Right lobe of liver (tissue), 6 donors: ENCODE data around the gene CTSE. TPM values are rescaled to one million over a fixed set of nuclear protein-coding genes. Genes with fewer than 3 reads are reported as not detected.
"Not testable (repeated sequence)": the region's sequence is repeated elsewhere in the genome, so short reads cannot be mapped to it uniquely, and the experiment has no call there.

Experiments
- ATAC-seq, 4 donors: fragments of 200-7000 bp; cut with Tn5 transposase; one replicate each; pipeline ENCODE4 v1.9.1; 2020; ENCODE audit warnings: mild to moderate bottlenecking in 4 of 4, moderate library complexity in 4 of 4
- DNase-seq, 3 donors: peaks; one replicate each; pipeline ENCODE4 v3.0.0-alpha.2; 2020
- H3K27ac ChIP-seq, 3 donors: fragments of 200-600 bp; one replicate each; pipeline ENCODE4 v1.8.0; 2022
- H3K27me3 ChIP-seq, 2 donors: fragments of 200-600 bp; one replicate each; pipeline ENCODE4 v1.8.0; 2022
- H3K36me3 ChIP-seq, 4 donors: fragments of 200-600 bp; sonication (generic) in 1 of 4; one replicate each; pipeline versions ENCODE4 v1.5.1 to v1.8.0; 2017 to 2022; ENCODE audit warnings: control low read depth in 1 of 4
- H3K4me1 ChIP-seq, 4 donors: fragments of 200-600 bp; sonication (generic) in 1 of 4; one replicate each; pipeline versions ENCODE4 v1.5.1 to v1.8.0; 2017 to 2022; ENCODE audit warnings: control low read depth in 1 of 4
- H3K4me3 ChIP-seq, 3 donors: fragments of 200-600 bp; one replicate each; pipeline ENCODE4 v1.8.0; 2022
- H3K9me3 ChIP-seq, 4 donors: fragments of 200-600 bp; sonication (generic) in 1 of 4; one replicate each; pipeline versions ENCODE4 v1.5.1 to v1.8.0; 2017 to 2022; ENCODE audit warnings: control low read depth in 1 of 4
- POLR2A ChIP-seq: fragments of 450-650 bp; IDR thresholded peaks from one replicate; pipeline ENCODE4 v1.6.1; 2017; ENCODE audit warnings: antibody characterized with exemption, mild to moderate bottlenecking
- WGBS: methylation state at CpG from one replicate; pipeline ENCODE4 v1.1.6; 2018; ENCODE audit warnings: low coverage, low lambda C conversion rate; ENCODE audit not compliant: insufficient coverage; ENCODE audit errors: missing lambda C conversion rate; 5-methylcytosine and 5-hydroxymethylcytosine counted together
- intact Hi-C, 2 donors: fragments of 100-400 bp; cut with DNase I; formaldehyde crosslinking; loops; one replicate each; pipeline versions ENCODE4 v1.11.2 to v1.14.1; 2022
- total RNA-seq, 6 experiments: library from RNA; depleted of rRNA in 2 of 6; stranded (reverse); fragments of >200 nt in 2 of 6; fragmentation: NEBNext Ultra II Directional in 3 of 6; extraction: Animal tissue kit (Norgen Biotek cat#: 25700) in 3 of 6; gene quantifications; one replicate each; pipeline versions ENCODE4 v1.1.0 to v1.2.4, GENCODE V29; 2016 to 2023
- TF ChIP-seq, protein P1 (sequence below), 4 donors: fragments of 200-600 bp in 3 of 4; fragments of 450-650 bp in 1 of 4; IDR thresholded peaks; one replicate each; pipeline versions ENCODE4 v1.5.1 to v1.8.0; 2016 to 2022; ENCODE audit warnings: antibody characterized with exemption in 4 of 4, mild to moderate bottlenecking in 2 of 4
- donor health status: DM: no; HTN: yes; CAD: no.
- donor health status: DM: no; HTN: no; CAD: no.
- donor health status: DM: no; HTN: no; CAD: no.
- donor health status: DM: no; HTN: yes; CAD: no.
- donor health status: DM: no; HTN: yes; CAD: no.

CTSE gene
- total RNA-seq, 6 experiments from 2014 or later = 0.11 to 0.22 TPM; not detected in 4

DNA sequence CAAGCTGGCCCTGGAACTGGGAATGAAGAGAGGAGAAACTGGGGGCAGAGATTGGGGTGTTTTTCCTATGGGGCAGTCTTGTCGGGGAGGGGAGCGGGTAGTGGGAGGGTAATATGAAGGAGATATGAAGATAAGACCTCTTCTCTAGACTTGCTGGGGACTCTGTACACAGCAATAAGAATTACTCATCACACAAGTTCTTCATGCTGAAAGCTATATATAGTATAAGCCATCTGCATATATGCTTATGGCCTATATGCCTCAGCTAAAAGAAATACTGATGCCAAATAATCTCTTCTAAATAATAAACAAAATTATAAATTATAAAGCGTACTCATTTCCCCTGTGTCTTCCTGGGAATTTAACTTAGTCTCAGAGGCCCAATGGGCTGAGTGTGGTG, 37.1 kb upstream of the CTSE start:
- no peak for TF ChIP-seq POLR2A
- TF ChIP-seq, protein P1, sequence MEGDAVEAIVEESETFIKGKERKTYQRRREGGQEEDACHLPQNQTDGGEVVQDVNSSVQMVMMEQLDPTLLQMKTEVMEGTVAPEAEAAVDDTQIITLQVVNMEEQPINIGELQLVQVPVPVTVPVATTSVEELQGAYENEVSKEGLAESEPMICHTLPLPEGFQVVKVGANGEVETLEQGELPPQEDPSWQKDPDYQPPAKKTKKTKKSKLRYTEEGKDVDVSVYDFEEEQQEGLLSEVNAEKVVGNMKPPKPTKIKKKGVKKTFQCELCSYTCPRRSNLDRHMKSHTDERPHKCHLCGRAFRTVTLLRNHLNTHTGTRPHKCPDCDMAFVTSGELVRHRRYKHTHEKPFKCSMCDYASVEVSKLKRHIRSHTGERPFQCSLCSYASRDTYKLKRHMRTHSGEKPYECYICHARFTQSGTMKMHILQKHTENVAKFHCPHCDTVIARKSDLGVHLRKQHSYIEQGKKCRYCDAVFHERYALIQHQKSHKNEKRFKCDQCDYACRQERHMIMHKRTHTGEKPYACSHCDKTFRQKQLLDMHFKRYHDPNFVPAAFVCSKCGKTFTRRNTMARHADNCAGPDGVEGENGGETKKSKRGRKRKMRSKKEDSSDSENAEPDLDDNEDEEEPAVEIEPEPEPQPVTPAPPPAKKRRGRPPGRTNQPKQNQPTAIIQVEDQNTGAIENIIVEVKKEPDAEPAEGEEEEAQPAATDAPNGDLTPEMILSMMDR (IDR thresholded peaks at IDR 0.05) = no peak
- ATAC-seq (no peak), DNase-seq (no peak)
- no peaks in the 10 kb centered on the region for H3K27me3 ChIP-seq
- H3K9me3 ChIP-seq = no peaks in the 10 kb centered on the region
- H3K4me3 ChIP-seq = no peak overlapping the region
- WGBS = 93% methylated on average over 3 of the region's 3 CpGs
- intact Hi-C loops = no loop called here
- no peaks in the 10 kb centered on the region for H3K36me3 ChIP-seq
- no peak overlapping the region for H3K27ac ChIP-seq
- peaks cover 0 to 6% (median 2%) of the 10 kb centered on the region in 4 donors for H3K4me1 ChIP-seq

DNA sequence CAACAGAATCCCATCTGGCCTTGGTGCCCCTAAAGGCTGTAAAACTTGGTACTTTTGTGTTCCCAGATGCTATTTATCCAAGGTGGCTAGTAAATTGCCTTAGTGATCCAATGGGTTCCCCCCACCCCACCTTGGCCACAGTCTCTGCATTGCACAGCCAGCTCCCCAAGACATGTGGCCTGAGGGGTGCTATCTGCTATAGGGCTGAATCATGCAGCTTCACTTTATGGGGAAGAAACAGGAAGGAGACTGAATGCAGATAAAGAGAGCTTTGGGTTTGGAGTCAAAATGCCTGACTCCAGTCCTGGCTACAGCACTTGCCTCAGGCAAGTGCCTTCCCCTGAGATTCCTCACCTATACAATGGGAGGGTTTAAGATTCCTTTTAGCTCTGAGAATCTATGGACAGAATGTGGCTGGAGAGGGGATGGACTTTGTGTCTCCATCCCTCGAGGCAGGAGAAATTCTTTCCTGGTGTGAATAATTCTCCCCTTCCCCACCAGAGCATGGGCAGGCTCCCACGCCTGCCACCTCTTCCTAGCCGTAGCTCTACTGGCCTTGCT, 35.7 kb upstream of the CTSE start:
- ATAC-seq = no peak
- no peaks in the 10 kb centered on the region for H3K36me3 ChIP-seq
- no peak overlapping the region for H3K4me3 ChIP-seq
- DNase-seq = no peak
- peaks cover 0 to 19% (median 6%) of the 10 kb centered on the region in 4 donors for H3K4me1 ChIP-seq
- no peak for TF ChIP-seq POLR2A
- TF ChIP-seq, protein P1 (IDR thresholded peaks at IDR 0.05) = no peak
- H3K9me3 ChIP-seq = no peaks in the 10 kb centered on the region
- H3K27ac ChIP-seq = no peak overlapping the region
- WGBS = 100% methylated on average over 2 of the region's 3 CpGs
- no peaks in the 10 kb centered on the region for H3K27me3 ChIP-seq
- intact Hi-C loops = no loop called here

DNA sequence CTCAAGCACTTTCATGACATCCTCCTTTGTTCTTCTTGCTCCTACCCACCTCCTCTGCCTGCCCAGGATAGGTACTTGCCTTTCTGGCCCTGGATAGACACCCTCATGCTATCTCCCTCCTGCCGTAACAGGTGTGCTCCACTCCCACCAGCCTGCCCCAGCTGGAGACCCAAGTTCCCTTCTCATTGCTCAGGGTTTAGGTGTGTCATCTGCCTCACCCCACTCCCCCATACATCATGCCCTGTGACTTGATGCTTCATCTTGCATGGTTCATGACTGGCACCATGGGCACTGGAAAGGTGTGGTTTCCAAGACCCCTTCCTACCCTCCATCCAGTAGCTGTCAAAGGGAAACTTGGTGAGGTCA, 35.2 kb upstream of the CTSE start:
- Histone ChIP-seq H3K27me3 (no peaks in the 10 kb centered on the region), H3K9me3 (no peaks in the 10 kb centered on the region), H3K4me1 (peaks cover 0 to 19% (median 6%) of the 10 kb centered on the region in 4 donors), H3K36me3 (no peaks in the 10 kb centered on the region), H3K27ac (no peak overlapping the region), H3K4me3 (no peak overlapping the region)
- intact Hi-C loops = no loop called here
- TF ChIP-seq, protein P1 (IDR thresholded peaks at IDR 0.05) = no peak
- no peak for TF ChIP-seq POLR2A
- no peak for DNase-seq
- 100% methylated on average over 1 of the region's 1 CpG for WGBS
- ATAC-seq = no peak

DNA sequence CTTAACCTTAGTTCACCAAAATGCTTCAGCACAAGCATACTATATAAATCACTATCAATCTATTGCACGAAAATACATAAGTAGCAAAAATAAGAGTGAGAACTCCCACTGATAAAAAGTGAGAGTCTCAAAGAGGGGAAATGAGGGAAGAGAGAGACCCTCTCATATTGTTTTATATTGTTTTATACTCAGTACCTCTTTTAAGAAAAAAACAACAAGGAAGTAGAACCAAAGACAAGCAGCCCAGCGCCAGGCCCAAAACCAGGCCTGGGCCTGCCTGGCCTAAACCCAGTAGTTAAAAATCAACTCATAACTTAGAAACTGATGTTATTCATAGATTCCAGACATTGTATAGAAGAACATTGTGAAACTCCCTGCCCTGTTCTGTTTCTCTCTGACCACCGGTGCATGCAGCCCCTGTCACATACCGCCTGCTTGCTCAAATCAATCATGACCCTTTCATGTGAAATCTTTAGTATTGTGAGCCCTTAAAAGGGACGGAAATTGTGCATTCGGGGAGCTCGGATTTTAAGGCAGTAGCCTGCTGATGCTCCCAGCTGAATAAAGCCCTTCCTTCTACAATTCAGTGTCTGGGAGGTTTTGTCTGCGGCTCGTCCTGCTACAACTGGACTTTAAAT, 34.7 kb upstream of the CTSE start:
- DNase-seq, H3K27ac ChIP-seq, H3K27me3 ChIP-seq, intact Hi-C loops, H3K36me3 ChIP-seq, H3K4me3 ChIP-seq, H3K9me3 ChIP-seq, ATAC-seq: not testable (repeated sequence)
- 86% methylated on average over 3 of the region's 9 CpGs for WGBS
- peaks cover 0 to 20% (median 6%) of the 10 kb centered on the region in 4 donors for H3K4me1 ChIP-seq

DNA sequence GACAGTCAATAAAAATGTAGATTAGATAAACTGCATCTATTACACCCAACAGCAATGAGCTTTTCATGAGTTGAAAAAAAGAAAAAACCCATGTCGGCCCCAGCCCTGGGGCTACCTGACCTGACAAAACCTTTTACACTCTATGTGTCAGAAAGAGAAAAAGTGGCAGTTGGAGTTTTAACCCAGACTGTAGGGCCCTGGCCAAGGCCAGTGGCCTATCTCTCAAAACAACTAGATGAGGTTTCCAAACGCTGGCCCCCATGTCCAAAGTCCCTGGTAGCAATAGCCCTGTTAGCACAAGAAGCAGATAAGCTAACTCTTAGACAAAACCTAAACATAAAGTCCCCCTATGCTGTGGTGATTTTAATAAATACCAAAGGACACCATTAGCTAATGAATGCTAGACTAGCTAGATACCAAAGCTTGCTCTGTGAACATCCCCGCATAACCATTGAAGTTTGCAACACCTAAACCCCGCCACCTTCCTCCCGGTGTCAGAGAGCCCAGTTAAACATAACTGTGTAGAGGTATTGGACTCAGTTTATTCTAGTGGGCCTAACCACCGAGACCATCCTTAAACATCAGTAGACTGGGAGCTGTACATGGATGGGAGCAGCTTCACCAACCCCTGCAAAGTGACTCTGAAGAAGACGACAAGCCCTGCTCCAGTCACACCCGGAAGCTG, 32.1 kb upstream of the CTSE start:
- H3K9me3 ChIP-seq, H3K4me3 ChIP-seq, H3K36me3 ChIP-seq, intact Hi-C loops, H3K27me3 ChIP-seq, ATAC-seq: not testable (repeated sequence)
- 55% methylated on average over 5 of the region's 8 CpGs for WGBS
- Histone ChIP-seq H3K27ac (peak overlapping the region in 2 of 3 donors; percentile 12 to 25), H3K4me1 (peaks cover 0 to 27% (median 6%) of the 10 kb centered on the region in 4 donors)
- DNase-seq = peak; percentile 36 to 91 (median 71)

DNA sequence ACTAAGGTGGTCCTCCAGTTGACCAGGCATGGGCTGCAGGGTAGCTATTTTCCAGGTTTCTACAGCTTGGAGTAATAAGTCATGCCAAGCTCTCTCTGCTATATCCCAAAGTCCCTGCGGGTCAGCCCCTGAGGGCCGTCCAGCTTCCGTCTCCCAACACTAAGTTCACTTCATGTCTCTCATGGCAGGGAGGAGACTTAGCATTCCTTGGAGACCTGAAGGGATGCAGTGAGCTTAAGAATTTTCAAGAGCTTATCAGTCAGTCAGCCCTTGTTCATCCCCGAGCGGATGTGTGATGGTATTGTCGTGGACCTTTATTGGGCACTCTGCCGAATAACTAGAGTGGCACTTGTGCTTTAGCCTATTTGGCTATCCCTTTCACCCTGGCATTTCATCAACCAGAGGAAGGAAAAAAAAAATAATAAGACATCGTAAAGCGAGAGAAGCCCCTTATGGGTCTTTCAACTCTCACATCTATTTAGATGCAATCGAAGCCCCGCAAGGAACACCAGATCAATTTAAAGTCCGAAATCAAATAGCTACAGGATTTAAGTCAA, 31.5 kb upstream of the CTSE start:
- ATAC-seq, H3K4me3 ChIP-seq, intact Hi-C loops, H3K36me3 ChIP-seq, H3K9me3 ChIP-seq, H3K27me3 ChIP-seq, DNase-seq: not testable (repeated sequence)
- WGBS = 32% methylated on average over 8 of the region's 12 CpGs
- H3K27ac ChIP-seq = peak overlapping the region in 2 of 3 donors; percentile 10 to 25
- H3K4me1 ChIP-seq = peaks cover 0 to 27% (median 6%) of the 10 kb centered on the region in 4 donors

DNA sequence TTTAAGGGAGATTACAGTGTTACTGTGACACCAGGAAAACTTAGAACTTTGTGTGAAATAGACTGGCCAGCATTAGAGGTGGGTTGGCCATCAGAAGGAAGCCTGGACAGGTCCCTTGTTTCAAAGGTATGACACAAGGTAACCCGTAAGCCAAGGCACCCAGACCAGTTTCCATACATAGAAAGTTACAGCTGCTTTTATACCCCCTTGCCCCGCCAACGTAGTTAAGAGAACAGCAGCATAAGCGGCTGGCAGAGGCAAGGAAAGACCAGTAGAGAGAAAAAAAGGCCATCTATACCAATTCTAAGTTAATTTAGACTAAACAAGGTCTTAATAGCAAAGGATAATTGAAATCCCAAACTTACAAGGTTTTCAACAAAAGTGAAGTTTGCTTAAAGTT, 29.9 kb upstream of the CTSE start:
- intact Hi-C loops, H3K9me3 ChIP-seq, DNase-seq, H3K36me3 ChIP-seq, ATAC-seq, H3K27me3 ChIP-seq: not testable (repeated sequence)
- Histone ChIP-seq H3K27ac (peak overlapping the region; percentile 17 to 63 (median 51)), H3K4me1 (peaks cover 0 to 31% (median 6%) of the 10 kb centered on the region in 4 donors), H3K4me3 (peak overlapping the region in 1 of 3 donors; percentile 5)
- 70% methylated on average over 4 of the region's 4 CpGs for WGBS

DNA sequence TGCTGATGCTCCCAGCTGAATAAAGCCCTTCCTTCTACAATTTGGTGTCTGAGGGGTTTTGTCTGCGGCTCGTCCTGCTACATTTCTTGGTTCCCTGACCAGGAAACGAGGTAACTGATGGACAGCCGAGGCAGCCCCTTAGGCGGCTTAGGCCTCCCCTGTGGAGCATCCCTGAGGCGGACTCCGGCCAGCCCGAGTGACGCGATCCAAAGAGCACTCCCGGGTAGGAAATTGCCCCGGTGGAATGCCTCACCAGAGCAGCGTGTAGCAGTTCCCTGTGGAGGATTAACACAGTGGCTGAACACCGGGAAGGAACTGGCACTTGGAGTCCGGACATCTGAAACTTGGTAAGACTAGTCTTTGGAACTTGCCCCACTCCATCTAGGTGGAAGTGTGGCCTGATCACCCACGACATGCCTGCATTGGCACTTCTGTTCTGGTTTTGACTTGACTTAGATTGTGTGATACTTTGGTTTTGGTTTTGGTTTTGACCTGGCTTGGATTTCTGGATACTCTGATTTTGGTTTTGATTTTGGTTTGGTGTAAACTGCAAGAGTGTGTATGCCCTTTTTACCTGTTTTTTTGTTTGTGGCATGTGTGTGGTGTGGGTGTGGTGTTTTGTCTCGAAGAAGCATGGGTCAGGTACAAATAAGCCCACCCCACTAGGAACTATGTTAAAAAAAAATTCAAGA, 29.4 kb upstream of the CTSE start, which contains the start of gene RHEX:
RHEX (plus strand) TSS at position 255 of the 692 bp plus-strand sequence. CDS start 44,656 bp downstream, outside the sequence.
- H3K4me3 ChIP-seq = peak within 1 kb of the TSS in 2 of 3 donors; percentile 5 to 44
- 53% methylated on average over 4 of the region's 17 CpGs for WGBS
- peak within 1 kb of the TSS; percentile 17 to 63 (median 51) for H3K27ac ChIP-seq
- peak; percentile 64 to 87 (median 67) for DNase-seq
- H3K36me3 ChIP-seq, H3K9me3 ChIP-seq, H3K27me3 ChIP-seq, intact Hi-C loops: not testable (repeated sequence)
- H3K4me1 ChIP-seq = peaks cover 0 to 31% (median 6%) of the 10 kb centered on the region in 4 donors
- ATAC-seq = peak; percentile 71 to 95 (median 86)
